Neural crest cell (in vitro differentiated cells): ENCODE data around the gene GHITM. TPM values are rescaled to one million over a fixed set of nuclear protein-coding genes. Genes with fewer than 3 reads are reported as not detected.
"Not testable (repeated sequence)": the region's sequence is repeated elsewhere in the genome, so short reads cannot be mapped to it uniquely, and the experiment has no call there.

ENCODE experiments used
- DNase-seq: peaks from one replicate; pipeline ENCODE4 v3.0.0; 2021; ENCODE audit warnings: low read depth, mixed read lengths, low spot score
- H3K27ac Mint-ChIP-seq: one replicate; pipeline ENCODE4 v1.8.0; 2021; ENCODE audit warnings: mild to moderate bottlenecking, mixed read lengths; ENCODE audit not compliant: unreplicated experiment
- H3K27me3 Mint-ChIP-seq: 2 replicates; pipeline ENCODE4 v1.8.0; 2021; ENCODE audit warnings: low read depth, mild to moderate bottlenecking, mixed read lengths
- H3K36me3 Mint-ChIP-seq: 2 replicates; pipeline ENCODE4 v1.8.0; 2021; ENCODE audit warnings: low read depth, mild to moderate bottlenecking, mixed read lengths
- H3K4me1 Mint-ChIP-seq: 2 replicates; pipeline ENCODE4 v1.8.0; 2021; ENCODE audit warnings: mixed read lengths
- H3K4me3 Mint-ChIP-seq: one replicate; pipeline ENCODE4 v1.8.0; 2021; ENCODE audit warnings: mild to moderate bottlenecking, mixed read lengths
- H3K9me3 Mint-ChIP-seq: 2 replicates; pipeline ENCODE4 v1.8.0; 2021; ENCODE audit warnings: mixed read lengths
- total RNA-seq: library from RNA; stranded (reverse); gene quantifications from 2 replicates; pipeline ENCODE4 v1.2.1, GENCODE V29; 2021
- TF ChIP-seq, protein P1 (sequence below): fragments of 200-600 bp; sonication (generic); conservative IDR thresholded peaks from 2 replicates; pipeline ENCODE4 v1.5.0; 2021; ENCODE audit warnings: antibody characterized with exemption, mild to moderate bottlenecking

GHITM gene
- total RNA-seq, 1 donor from 2014 or later: 105 TPM

DNA sequence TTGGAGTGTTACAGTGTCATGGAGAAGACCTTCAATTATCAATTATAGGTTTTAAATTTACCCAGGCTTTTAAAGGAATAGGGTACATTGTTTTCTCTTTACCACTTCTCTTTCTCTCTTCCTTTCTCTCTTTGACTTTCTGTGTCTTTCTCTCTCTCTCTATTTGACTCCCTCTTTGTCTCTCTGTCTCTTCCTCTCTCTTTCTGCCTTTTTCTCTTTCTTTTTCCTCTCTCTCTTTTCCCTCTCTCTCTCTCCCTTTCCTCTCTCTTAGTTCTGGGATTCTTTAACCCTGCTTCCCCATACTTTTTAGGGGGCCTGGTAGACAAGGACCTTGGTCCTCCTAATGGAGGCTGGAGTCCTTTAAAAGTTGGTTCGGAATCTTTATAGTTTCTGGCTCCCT is 15.9 kb upstream of the GHITM start:
- TF ChIP-seq, protein P1, sequence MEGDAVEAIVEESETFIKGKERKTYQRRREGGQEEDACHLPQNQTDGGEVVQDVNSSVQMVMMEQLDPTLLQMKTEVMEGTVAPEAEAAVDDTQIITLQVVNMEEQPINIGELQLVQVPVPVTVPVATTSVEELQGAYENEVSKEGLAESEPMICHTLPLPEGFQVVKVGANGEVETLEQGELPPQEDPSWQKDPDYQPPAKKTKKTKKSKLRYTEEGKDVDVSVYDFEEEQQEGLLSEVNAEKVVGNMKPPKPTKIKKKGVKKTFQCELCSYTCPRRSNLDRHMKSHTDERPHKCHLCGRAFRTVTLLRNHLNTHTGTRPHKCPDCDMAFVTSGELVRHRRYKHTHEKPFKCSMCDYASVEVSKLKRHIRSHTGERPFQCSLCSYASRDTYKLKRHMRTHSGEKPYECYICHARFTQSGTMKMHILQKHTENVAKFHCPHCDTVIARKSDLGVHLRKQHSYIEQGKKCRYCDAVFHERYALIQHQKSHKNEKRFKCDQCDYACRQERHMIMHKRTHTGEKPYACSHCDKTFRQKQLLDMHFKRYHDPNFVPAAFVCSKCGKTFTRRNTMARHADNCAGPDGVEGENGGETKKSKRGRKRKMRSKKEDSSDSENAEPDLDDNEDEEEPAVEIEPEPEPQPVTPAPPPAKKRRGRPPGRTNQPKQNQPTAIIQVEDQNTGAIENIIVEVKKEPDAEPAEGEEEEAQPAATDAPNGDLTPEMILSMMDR: no peak
- Mint-ChIP-seq H3K4me1 (no peaks in the 10 kb centered on the region), H3K27ac (no peak overlapping the region), H3K27me3 (peaks cover 39% of the 10 kb centered on the region), H3K4me3 (no peak overlapping the region), H3K36me3 (no peaks in the 10 kb centered on the region), H3K9me3 (peaks cover 7% of the 10 kb centered on the region)
- DNase-seq: no peak

DNA sequence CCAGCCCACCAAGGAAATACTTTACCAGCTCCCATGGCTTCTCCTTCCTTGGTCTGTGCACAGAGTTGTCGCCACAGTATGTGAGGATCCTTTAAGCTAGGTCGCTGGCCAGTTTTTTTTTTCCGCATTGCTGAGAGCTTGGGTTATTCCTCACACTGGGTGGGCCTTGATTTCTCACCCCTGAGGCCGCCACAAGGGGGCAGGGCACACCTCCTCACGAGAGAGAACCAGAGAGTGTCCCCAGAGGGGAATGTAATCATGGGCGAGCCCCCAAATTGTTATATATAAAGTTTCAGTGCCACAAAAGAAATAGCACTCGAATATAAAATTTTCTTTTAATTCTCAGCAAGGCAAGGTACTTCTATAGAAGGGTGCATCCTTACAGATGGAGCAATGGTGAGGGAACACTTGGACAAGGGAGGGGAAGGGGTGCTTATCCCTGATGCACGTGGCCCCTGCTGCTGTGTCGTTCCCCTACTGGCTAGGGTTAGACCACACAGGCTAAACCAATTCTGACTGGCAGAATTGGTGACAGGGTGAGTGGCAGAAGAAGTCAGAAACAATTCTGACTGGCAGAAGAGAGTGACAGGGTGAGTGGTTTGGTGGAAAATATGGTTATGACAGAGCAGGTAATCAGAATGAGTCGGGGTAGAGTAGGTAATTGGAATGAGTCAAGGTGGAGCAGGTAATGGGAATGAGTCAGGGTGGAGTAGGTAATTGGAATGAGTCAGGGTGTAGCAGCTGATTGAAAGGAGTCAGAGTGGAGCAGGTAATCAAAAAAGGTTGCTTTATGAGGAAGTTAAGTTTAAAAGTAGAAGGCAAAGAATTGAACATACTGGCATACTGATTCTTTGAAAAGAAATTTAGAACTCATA is 13.2 kb upstream of the GHITM start:
- H3K9me3 Mint-ChIP-seq, H3K27ac Mint-ChIP-seq, H3K4me1 Mint-ChIP-seq, H3K36me3 Mint-ChIP-seq, H3K4me3 Mint-ChIP-seq: not testable (repeated sequence)
- peaks cover 48% of the 10 kb centered on the region for H3K27me3 Mint-ChIP-seq
- DNase-seq: peak; percentile 41

DNA sequence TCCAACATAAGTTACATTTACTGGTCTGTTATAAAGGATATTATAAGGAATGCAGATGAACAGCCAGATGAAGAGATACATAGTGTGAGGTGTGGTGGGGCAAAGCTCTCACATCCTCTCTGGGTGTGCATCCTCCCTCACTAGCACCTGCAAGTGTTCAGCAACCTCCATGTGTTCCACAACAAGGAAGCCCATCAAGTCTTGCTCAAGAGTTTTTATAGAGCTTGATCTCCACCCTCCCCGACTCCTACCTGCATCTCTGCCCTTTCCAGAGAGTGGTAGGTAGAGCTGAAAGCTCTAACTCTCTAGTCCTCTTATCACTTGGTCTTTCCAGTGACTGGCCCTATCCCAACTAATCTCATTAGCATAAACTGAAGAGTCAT is 12.5 kb upstream of the GHITM start:
- Mint-ChIP-seq H3K9me3 (peaks cover 5% of the 10 kb centered on the region), H3K27me3 (peaks cover 53% of the 10 kb centered on the region), H3K36me3 (no peaks in the 10 kb centered on the region), H3K4me1 (no peaks in the 10 kb centered on the region), H3K27ac (no peak overlapping the region), H3K4me3 (no peak overlapping the region)
- no peak for DNase-seq
- TF ChIP-seq, protein P1: no peak

DNA sequence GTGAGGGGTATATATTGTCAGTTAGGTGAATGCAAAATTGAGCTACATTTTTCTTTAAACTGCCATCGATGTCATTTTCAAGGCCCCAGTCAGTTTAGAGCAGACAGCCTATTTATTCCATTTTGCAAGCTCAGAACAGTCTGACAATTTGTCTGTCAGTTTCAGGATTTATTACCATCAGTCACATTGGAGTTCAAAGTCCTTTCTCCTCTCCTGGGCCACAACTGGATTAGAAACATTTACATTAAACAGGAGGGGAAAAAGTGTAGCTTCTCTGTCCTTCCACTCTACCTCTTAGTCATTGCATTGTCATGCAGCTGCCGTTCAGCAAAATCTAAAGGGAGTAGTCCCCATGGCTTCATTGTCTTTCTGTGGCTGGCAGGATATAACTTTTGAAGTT is 3.5 kb upstream of the GHITM start:
- Mint-ChIP-seq H3K27ac (no peak overlapping the region), H3K36me3 (no peaks in the 10 kb centered on the region), H3K9me3 (peaks cover 2% of the 10 kb centered on the region), H3K4me1 (peaks cover 18% of the 10 kb centered on the region), H3K27me3 (peaks cover 54% of the 10 kb centered on the region), H3K4me3 (no peak overlapping the region)
- no peak for DNase-seq
- TF ChIP-seq, protein P1: no peak

DNA sequence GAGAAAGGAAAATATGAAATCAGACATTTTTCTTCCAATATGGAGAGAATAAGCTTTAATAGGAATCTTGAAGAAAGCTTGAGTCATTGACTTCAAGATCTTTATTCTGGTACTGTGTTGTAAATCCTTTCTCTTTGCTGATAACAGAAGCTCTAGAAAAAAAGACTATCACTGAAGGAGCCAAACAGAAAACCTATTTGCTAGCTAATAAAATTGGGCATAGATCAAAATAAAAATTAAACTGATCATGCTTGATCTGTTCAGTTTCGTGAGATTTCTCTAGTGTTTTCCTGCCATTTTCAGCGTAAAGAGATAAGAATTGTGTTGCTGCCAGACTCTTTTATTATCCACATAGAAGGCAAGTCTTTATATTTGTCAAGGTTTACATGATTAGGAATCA is 1.5 kb upstream of the GHITM start:
- Mint-ChIP-seq H3K4me3 (peak overlapping the region; percentile 19), H3K27ac (no peak overlapping the region), H3K4me1 (peaks cover 26% of the 10 kb centered on the region), H3K36me3 (no peaks in the 10 kb centered on the region), H3K9me3 (peaks cover 2% of the 10 kb centered on the region), H3K27me3 (peaks cover 42% of the 10 kb centered on the region)
- DNase-seq: no peak
- TF ChIP-seq, protein P1: no peak

DNA sequence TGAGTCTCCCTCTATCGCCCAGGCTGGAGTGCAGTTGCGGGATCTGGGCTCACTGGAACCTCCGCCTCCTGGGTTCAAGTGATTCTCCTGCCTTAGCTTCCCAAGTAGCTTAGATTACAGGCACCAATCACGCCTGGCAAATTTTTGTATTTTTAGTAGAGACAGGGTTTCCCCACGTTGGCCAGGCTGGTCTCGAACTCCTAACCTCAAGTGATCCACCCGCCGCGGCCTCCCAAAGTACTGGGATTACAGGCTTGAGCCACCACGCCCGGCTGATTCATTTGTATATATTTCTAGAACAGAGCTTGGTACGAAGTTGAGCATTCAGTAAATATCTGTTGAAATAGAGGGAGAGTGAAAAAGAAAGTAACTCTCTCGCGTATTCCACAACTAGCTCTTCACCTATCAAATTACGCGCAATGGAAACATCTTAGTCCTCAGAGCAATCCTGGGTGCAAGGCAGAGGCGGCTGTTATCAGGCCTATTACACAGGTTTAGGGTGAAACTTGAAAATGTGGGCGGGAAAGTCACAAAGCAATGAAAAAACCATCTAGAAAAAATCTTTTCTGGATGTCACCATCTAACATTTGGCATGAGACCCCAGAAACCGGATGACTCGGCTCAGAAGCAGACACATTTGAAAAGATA is 707 bp upstream of the GHITM start:
- peak overlapping the region; percentile 97 for H3K27ac Mint-ChIP-seq
- H3K4me3 Mint-ChIP-seq: peak overlapping the region; percentile 91
- TF ChIP-seq, protein P1: no peak
- H3K27me3 Mint-ChIP-seq: peaks cover 35% of the 10 kb centered on the region
- peaks cover 2% of the 10 kb centered on the region for H3K9me3 Mint-ChIP-seq
- peaks cover 26% of the 10 kb centered on the region for H3K4me1 Mint-ChIP-seq
- peak; percentile 8 for DNase-seq
- H3K36me3 Mint-ChIP-seq: no peaks in the 10 kb centered on the region
